HepG2 (cell line): Measurements from ENCODE around the gene TAF8. TPM values are rescaled to one million over a fixed set of nuclear protein-coding genes. Genes with fewer than 3 reads are reported as not detected.

ENCODE experiments used
- ATAC-seq: fragments of 200-7000 bp; cut with Tn5 transposase; 3 replicates; pipeline ENCODE4 v1.9.1; 2020; ENCODE audit warnings: mild to moderate bottlenecking, moderate library complexity
- BruUV-seq: library from RNA; stranded (reverse); fragments of 400-500 nt; replicated peaks from 2 replicates; lab custom pipeline; 2021; lab: Mats Ljungman, UMichigan
- CTCF ChIA-PET: fragments of 300-600 bp; formaldehyde crosslinking; extraction: SDS; loops from one replicate; lab custom pipeline; 2021; ENCODE audit warnings: low total read pairs, inconsistent platforms, low intra/inter-chr PET ratio; lab: Yijun Ruan, JAX
- POLR2A ChIA-PET: fragments of 350-600 bp; sonication (Branson Sonifier 250); formaldehyde crosslinking; loops from one replicate; lab custom pipeline; 2020; ENCODE audit warnings: antibody characterized with exemption, inconsistent platforms; lab: Yijun Ruan, JAX
- DNase-seq: peaks from one replicate; pipeline ENCODE4 v3.0.0-alpha.2; 2015; ENCODE audit warnings: low spot score
- FAIRE-seq: peaks from 3 replicates; lab custom pipeline; 2011; peaks lifted over from hg19 to GRCh38; lab: Jason Lieb, UNC
- H2AFZ ChIP-seq: one replicate; pipeline ENCODE4 v1.6.1; 2011; ENCODE audit warnings: low read length, inconsistent platforms
- H3K27ac ChIP-seq: fragments of 300-600 bp; 3 replicates; pipeline ENCODE4 v1.8.0; 2011; ENCODE audit warnings: mixed run types, mild to moderate bottlenecking, mixed read lengths, low read length, inconsistent platforms; ENCODE audit not compliant: insufficient read depth; ENCODE audit errors: extremely low read length
- H3K27me3 ChIP-seq, 2 experiments: fragments of 200-600 bp in 1 of 2; 2 replicates in 1 of 2; 3 replicates in 1 of 2; pipeline versions ENCODE4 v1.6.0 to v1.8.0; 2011; ENCODE audit warnings: low read length in 2 of 2, mild to moderate bottlenecking in 2 of 2, moderate library complexity in 2 of 2, inconsistent platforms in 1 of 2; ENCODE audit not compliant: insufficient read depth in 2 of 2, control insufficient read depth in 1 of 2
- H3K36me3 ChIP-seq, 2 experiments: fragments of 200-600 bp in 1 of 2; replicated peaks in 1 of 2; 2 replicates in 1 of 2; 3 replicates in 1 of 2; pipeline versions ENCODE4 v1.5.1 to v1.8.0; 2011; ENCODE audit warnings: low read length in 2 of 2, inconsistent platforms in 1 of 2; ENCODE audit not compliant: insufficient read depth in 2 of 2, control insufficient read depth in 1 of 2
- H3K4me1 ChIP-seq: 2 replicates; pipeline ENCODE4 v1.5.1; 2012; ENCODE audit warnings: low read length, inconsistent platforms; ENCODE audit not compliant: insufficient read depth
- H3K4me2 ChIP-seq: 2 replicates; pipeline ENCODE4 v1.6.0; 2011; ENCODE audit warnings: low read depth, low read length, inconsistent platforms
- H3K4me3 ChIP-seq, 3 experiments: fragments of 200-600 bp in 1 of 3; sonication (generic), shearing (Covaris generic) in 1 of 3; replicated peaks in 1 of 3; 2 replicates each; pipeline ENCODE4 v1.5.1; 2011 to 2016; ENCODE audit warnings: low read length in 3 of 3, inconsistent platforms in 2 of 3, low read depth in 2 of 3, mild to moderate bottlenecking in 2 of 3, control low read depth in 1 of 3, mixed read lengths in 1 of 3; ENCODE audit not compliant: insufficient read depth in 1 of 3
- H3K79me2 ChIP-seq: one replicate; pipeline ENCODE4 v1.6.1; 2011; ENCODE audit warnings: low read length, inconsistent platforms; ENCODE audit not compliant: insufficient read depth
- H3K9ac ChIP-seq: 2 replicates; pipeline ENCODE4 v1.6.0; 2011; ENCODE audit warnings: mild to moderate bottlenecking, low read depth, low read length, inconsistent platforms; ENCODE audit not compliant: insufficient read depth
- H3K9me3 ChIP-seq: 2 replicates; pipeline ENCODE4 v1.5.1; 2012; ENCODE audit warnings: mild to moderate bottlenecking, low read length
- H4K20me1 ChIP-seq: 2 replicates; pipeline ENCODE4 v1.6.0; 2011; ENCODE audit warnings: inconsistent platforms, mild to moderate bottlenecking, low read length, moderate library complexity; ENCODE audit not compliant: insufficient read depth
- AGO1 ChIP-seq: fragments of 200-400 bp; formaldehyde crosslinking; IDR thresholded peaks from 2 replicates; pipeline ENCODE4 v1.6.1; 2017; ENCODE audit warnings: mild to moderate bottlenecking, low read depth, low read length, moderate library complexity; ENCODE audit not compliant: poor library complexity, severe bottlenecking
- CAMTA2 ChIP-seq: sonication (generic); formaldehyde crosslinking; IDR thresholded peaks from 2 replicates; pipeline ENCODE4 v1.4.0; 2020; ENCODE audit warnings: mild to moderate bottlenecking, missing genetic modification reagents, borderline replicate concordance
- ETS1 ChIP-seq: sonication (generic); formaldehyde crosslinking; IDR thresholded peaks from 2 replicates; pipeline ENCODE4 v1.4.0; 2020; ENCODE audit warnings: missing genetic modification reagents
- FIP1L1 ChIP-seq: fragments of 200-400 bp; formaldehyde crosslinking; IDR thresholded peaks from 2 replicates; pipeline ENCODE4 v1.6.1; 2018; ENCODE audit warnings: low read depth, mild to moderate bottlenecking, low read length, moderate library complexity, borderline replicate concordance; ENCODE audit not compliant: insufficient read depth
- MAFF ChIP-seq: IDR thresholded peaks from 2 replicates; pipeline ENCODE4 v1.6.1; 2011; ENCODE audit warnings: low read depth, low read length, improper control_type of control experiment
- MAFK ChIP-seq, 2 experiments: IDR thresholded peaks in 1 of 2; conservative IDR thresholded peaks in 1 of 2; 2 replicates each; pipeline ENCODE4 v1.6.1; 2011; ENCODE audit warnings: improper control_type of control experiment in 2 of 2, low read length in 2 of 2
- MEF2D ChIP-seq: sonication (generic); formaldehyde crosslinking; IDR thresholded peaks from 2 replicates; pipeline ENCODE4 v1.5.1; 2020; ENCODE audit warnings: mild to moderate bottlenecking, missing genetic modification reagents
- TEAD3 ChIP-seq: optimal IDR thresholded peaks from 2 replicates; pipeline ENCODE3; 2016; ENCODE audit warnings: borderline replicate concordance
- TSC22D2 ChIP-seq: sonication (generic); formaldehyde crosslinking; IDR thresholded peaks from 2 replicates; pipeline ENCODE4 v1.5.1; 2020; ENCODE audit warnings: missing genetic modification reagents, mild to moderate bottlenecking, borderline replicate concordance
- ZNF407 ChIP-seq: sonication (generic); formaldehyde crosslinking; IDR thresholded peaks from one replicate; pipeline ENCODE4 v1.5.1; 2020; ENCODE audit warnings: mild to moderate bottlenecking, missing genetic modification reagents; ENCODE audit errors: not compliant biosample characterization
- ZNF607 ChIP-seq: sonication (generic); formaldehyde crosslinking; IDR thresholded peaks from 2 replicates; pipeline ENCODE4 v1.5.1; 2020; ENCODE audit warnings: missing genetic modification reagents, mild to moderate bottlenecking, borderline replicate concordance
- ZNF660 ChIP-seq: sonication (generic); formaldehyde crosslinking; IDR thresholded peaks from 2 replicates; pipeline ENCODE4 v1.5.1; 2020; ENCODE audit warnings: mild to moderate bottlenecking, low read depth, missing genetic modification reagents, borderline replicate concordance
- ZNF740 ChIP-seq: sonication (generic); formaldehyde crosslinking; IDR thresholded peaks from 2 replicates; pipeline ENCODE4 v1.4.0; 2020; ENCODE audit warnings: missing genetic modification reagents
- WGBS: methylation state at CpG from one replicate; pipeline ENCODE4 v1.1.6; 2017; ENCODE audit warnings: low lambda C conversion rate; 5-methylcytosine and 5-hydroxymethylcytosine counted together
- in situ Hi-C: cut with HindIII; loops from 2 replicates; pipeline ENCODE4 v1.10.0; 2017; ENCODE audit warnings: low pct_unique_long_range_greater_than_20kb; ENCODE audit not compliant: extremely low pct_ligation_motif_present
- intact Hi-C: fragments of 100-400 bp; cut with micrococcal nuclease; formaldehyde crosslinking; loops from one replicate; pipeline ENCODE4 v1.10.0; 2022; ENCODE audit not compliant: unreplicated experiment
- polyA plus RNA-seq, 8 experiments: library from polyadenylated mRNA; depleted of rRNA in 3 of 8; stranded (reverse) in 7 of 8; unstranded in 1 of 8; fragments of >200 nt; fragmentation: Illumina TruSeq in 4 of 8; extraction: Trizol in 4 of 8; gene quantifications; 2 replicates each; pipeline versions ENCODE4 v1.2.1 to v1.2.3, GENCODE V29; 2011 to 2016; ENCODE audit warnings: low read depth in 4 of 8, missing spikeins in 1 of 8, mixed read lengths in 1 of 8; ENCODE audit not compliant: insufficient read depth in 1 of 8
- total RNA-seq, 5 experiments: library from RNA; depleted of rRNA; stranded (reverse); fragments of >200 nt; fragmentation: Illumina TruSeq; extraction: Trizol; gene quantifications; 2 replicates each; pipeline ENCODE4 v1.2.3, GENCODE V29; 2016; ENCODE audit warnings: low read depth in 1 of 5

The TAF8 gene
- total and polyA plus RNA-seq, 2 of the 13 experiments (the other 11 are each of a cell fraction or from before 2014, with no cell fraction given), result 25.2 to 25.8 TPM

- CTCF ChIA-PET, result no interaction called here
- 47% methylated on average over 12 of the region's 12 CpGs for WGBS
- H3K27ac ChIP-seq, result no peak overlapping the region
- BruUV-seq, result no TSS peak
- intact Hi-C loops (no loop called here), in situ Hi-C loops (no loop called here)
- no peaks in the 10 kb centered on the region for H3K27me3 ChIP-seq
- H4K20me1 ChIP-seq, result no peaks in the 10 kb centered on the region
- no peak for FAIRE-seq
- no peaks in the 10 kb centered on the region for H3K9me3 ChIP-seq
- H3K4me2 ChIP-seq, result no peak overlapping the region
- no peak overlapping the region for H3K4me3 ChIP-seq
- POLR2A ChIA-PET, result interaction anchor here (0.6 kb wide), 1 partner anchor 177 kb away, joined by 4 read pairs; no protein-coding TSS in a partner anchor
- H3K79me2 ChIP-seq, result no peaks in the 10 kb centered on the region
- H2AFZ ChIP-seq, result no peak overlapping the region
- peaks cover 11% of the 10 kb centered on the region; the same call in 1 of the 2 replicates for H3K4me1 ChIP-seq
- H3K36me3 ChIP-seq, result no peaks in the 10 kb centered on the region
- no peak; the same call in 2 of the 3 replicates for ATAC-seq
- DNase-seq, result no peak
- H3K9ac ChIP-seq, result no peak overlapping the region
- TF ChIP-seq MAFK (conservative IDR thresholded peaks at IDR 0.05 in 1 of 2, IDR thresholded peaks at IDR 0.05 in 1 of 2; ENCODE audit: low read length in 2 of 2) (peak; percentile 57 to 71), ZNF740 (CRISPR knock-in tag) (no peak), ZNF660 (CRISPR knock-in tag) (no peak), ZNF607 (CRISPR knock-in tag) (no peak), AGO1 (no peak), MEF2D (CRISPR knock-in tag) (no peak), ZNF407 (CRISPR knock-in tag) (no peak), CAMTA2 (CRISPR knock-in tag) (no peak), TEAD3 (CRISPR knock-in tag) (no peak), FIP1L1 (no peak), TSC22D2 (CRISPR knock-in tag) (no peak), ETS1 (no peak), MAFF (peak; percentile 39; the same call in 1 of the 2 replicates)
Measured at GRCh38 chr6:42021847-42022754, 28.2 kb upstream of the TAF8 start.
